Common myeloid progenitor, CD34-positive (primary cell): Measurements from ENCODE around the gene INPP5B.
"Not testable (repeated sequence)": the region's sequence is repeated elsewhere in the genome, so short reads cannot be mapped to it uniquely, and the experiment has no call there.

Source experiments
- CTCF ChIA-PET: fragments of 350-600 bp; sonication (Branson Sonifier 250); formaldehyde crosslinking; loops from one replicate; lab custom pipeline; 2021; ENCODE audit warnings: antibody characterized with exemption; lab: Charles Lee
- POLR2A ChIA-PET: fragments of 350-600 bp; sonication (Branson Sonifier 250); formaldehyde crosslinking; loops from one replicate; lab custom pipeline; 2021; ENCODE audit warnings: antibody characterized with exemption; lab: Charles Lee
- DNase-seq, 3 donors: peaks; one replicate each; pipeline versions ENCODE4 v3.0.0 to v3.0.0-alpha.2; 2013
- H3K27ac ChIP-seq, 2 experiments: 1 replicate in 1 of 2; 2 replicates in 1 of 2; pipeline ENCODE4 v1.7.0; 2013; ENCODE audit warnings: inconsistent platforms in 2 of 2, low read length in 2 of 2, mild to moderate bottlenecking in 2 of 2, low read depth in 1 of 2, moderate library complexity in 1 of 2; ENCODE audit not compliant: severe bottlenecking in 2 of 2, insufficient read depth in 1 of 2, poor library complexity in 1 of 2
- H3K27me3 ChIP-seq, 5 experiments: replicated peaks in 2 of 5; 1 replicate in 3 of 5; 2 replicates in 2 of 5; pipeline versions ENCODE4 v1.6.1 to v1.7.0; 2013; ENCODE audit warnings: low read length in 4 of 5, mild to moderate bottlenecking in 2 of 5, moderate library complexity in 2 of 5, inconsistent platforms in 1 of 5; ENCODE audit not compliant: insufficient read depth in 5 of 5, control insufficient read depth in 4 of 5
- H3K36me3 ChIP-seq, 4 experiments: 1 replicate in 2 of 4; 2 replicates in 2 of 4; pipeline versions ENCODE4 v1.6.1 to v1.7.0; 2013; ENCODE audit warnings: low read length in 3 of 4, control low read depth in 1 of 4, mild to moderate bottlenecking in 1 of 4; ENCODE audit not compliant: control insufficient read depth in 4 of 4, insufficient read depth in 4 of 4
- H3K4me1 ChIP-seq, 4 experiments: 1 replicate in 3 of 4; 2 replicates in 1 of 4; pipeline versions ENCODE4 v1.6.1 to v1.7.1; 2013; ENCODE audit warnings: low read length in 3 of 4, mild to moderate bottlenecking in 3 of 4, control low read depth in 1 of 4, inconsistent platforms in 1 of 4, moderate library complexity in 1 of 4; ENCODE audit not compliant: control insufficient read depth in 4 of 4, insufficient read depth in 4 of 4; ENCODE audit errors: control extremely low read depth in 1 of 4
- H3K4me3 ChIP-seq, 7 experiments: 1 replicate in 4 of 7; 2 replicates in 3 of 7; pipeline versions ENCODE4 v1.5.1 to v1.7.0; 2013; ENCODE audit warnings: mild to moderate bottlenecking in 7 of 7, low read length in 6 of 7, moderate library complexity in 6 of 7, inconsistent platforms in 2 of 7, low read depth in 2 of 7, control low read depth in 1 of 7; ENCODE audit not compliant: insufficient read depth in 4 of 7, control insufficient read depth in 1 of 7; ENCODE audit errors: extremely low read depth in 1 of 7
- H3K9me3 ChIP-seq, 5 experiments: 1 replicate in 4 of 5; 2 replicates in 1 of 5; pipeline versions ENCODE4 v1.6.1 to v1.7.1; 2013; ENCODE audit warnings: low read length in 4 of 5, mild to moderate bottlenecking in 2 of 5, inconsistent platforms in 1 of 5, low read depth in 1 of 5, moderate library complexity in 1 of 5; ENCODE audit not compliant: control insufficient read depth in 4 of 5, insufficient read depth in 2 of 5; ENCODE audit errors: control extremely low read depth in 1 of 5
- whole genome bisulfite sequencing: methylation state at CpG from one replicate; pipeline ENCODE4 v1.1.5; 2013; ENCODE audit not compliant: insufficient coverage; 5-methylcytosine and 5-hydroxymethylcytosine counted together

INPP5B gene

DNA sequence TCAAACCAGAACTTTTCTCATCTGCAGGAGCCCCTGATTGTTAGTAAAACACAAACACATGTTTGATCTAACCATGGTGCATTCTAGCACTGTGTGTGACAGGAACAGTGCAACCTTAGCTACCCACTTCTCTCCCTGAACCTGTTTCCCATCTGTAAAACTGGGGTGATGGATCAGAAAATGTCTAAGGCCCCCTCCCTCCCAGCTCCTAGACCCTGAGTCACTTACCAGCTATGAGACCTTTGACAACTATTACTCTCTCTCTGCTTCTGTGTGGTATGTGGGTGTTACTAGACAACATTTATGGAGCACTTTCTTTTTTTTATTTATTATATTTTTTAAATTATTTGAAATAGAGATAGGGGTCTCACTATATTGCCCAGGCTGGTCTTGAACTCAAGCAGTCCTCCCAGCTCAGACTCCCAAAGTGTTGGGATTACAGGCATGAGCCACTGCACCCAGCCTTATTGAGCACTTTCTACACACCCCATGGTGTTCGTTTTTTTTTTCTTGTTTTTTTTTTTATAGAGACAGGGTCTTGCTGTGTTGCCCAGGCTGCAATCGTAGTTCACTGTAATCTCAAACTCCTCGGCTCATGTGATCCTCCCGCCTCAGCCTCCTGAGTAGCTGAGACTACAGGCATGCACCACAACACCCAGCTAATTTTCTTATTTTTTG lies 2.6 kb downstream of the INPP5B start:
- WGBS, result no CpG with 5 or more reads among the region's 4 CpGs
- POLR2A ChIA-PET, result no interaction called here
- peaks cover 2 to 22% (median 14%) of the 10 kb centered on the region in 4 experiments for H3K4me1 ChIP-seq
- no peak for DNase-seq
- H3K27me3 ChIP-seq, result no peaks in the 10 kb centered on the region
- no peak overlapping the region for H3K4me3 ChIP-seq
- H3K27ac ChIP-seq, result no peak overlapping the region
- CTCF ChIA-PET, result interaction anchor here (0.9 to 2.0 kb wide), 2 partner anchors 8 to 50 kb away, joined by 3 to 6 read pairs; no protein-coding TSS in a partner anchor
- H3K9me3 ChIP-seq, result no peaks in the 10 kb centered on the region
- H3K36me3 ChIP-seq, result peaks cover 2 to 26% (median 16%) of the 10 kb centered on the region in 4 experiments

DNA sequence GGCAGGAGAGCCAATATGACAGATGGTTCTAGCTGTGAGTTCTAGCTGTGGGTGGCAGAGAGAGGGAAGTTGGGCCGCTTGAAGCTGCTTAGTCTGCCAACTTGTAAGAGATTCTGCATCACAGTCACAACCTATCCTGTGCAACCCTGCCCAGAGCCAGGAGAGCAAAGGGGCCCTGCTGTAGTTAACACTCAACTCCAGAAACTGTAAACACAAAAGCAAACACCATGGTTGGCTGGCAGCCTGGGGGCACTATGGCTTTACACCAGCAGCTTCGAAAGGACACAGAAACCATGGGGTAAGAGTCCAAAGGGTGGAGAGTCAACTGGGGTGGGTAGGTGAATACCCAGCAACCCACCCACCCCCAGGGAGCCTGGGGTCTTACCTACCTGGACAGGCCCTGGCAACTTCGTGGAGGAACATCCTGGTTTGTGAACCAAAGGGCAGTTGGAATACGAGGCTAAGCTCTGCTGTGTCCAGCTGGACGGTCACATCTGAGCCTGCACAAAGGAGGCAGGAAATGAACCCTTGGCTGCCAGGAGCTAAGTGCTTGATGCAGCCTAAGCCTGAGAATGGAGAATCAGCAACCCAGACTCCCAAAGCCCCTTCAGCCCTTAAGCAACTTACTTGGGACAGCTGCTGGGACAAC lies 6.4 kb downstream of the INPP5B start:
- 92% methylated on average over 5 of the region's 5 CpGs for WGBS
- H3K4me3 ChIP-seq, result no peak overlapping the region
- peaks cover 0 to 1% (median 0%) of the 10 kb centered on the region in 4 experiments for H3K4me1 ChIP-seq
- no peaks in the 10 kb centered on the region for H3K9me3 ChIP-seq
- POLR2A ChIA-PET, result no interaction called here
- H3K36me3 ChIP-seq, result peaks cover 4 to 34% (median 16%) of the 10 kb centered on the region in 4 experiments
- DNase-seq, result no peak
- no peak overlapping the region for H3K27ac ChIP-seq
- no peaks in the 10 kb centered on the region for H3K27me3 ChIP-seq
- CTCF ChIA-PET, result interaction anchor here (0.5 to 10.6 kb wide), 3 partner anchors 9 to 61 kb away, joined by 3 to 115 read pairs (median 3); no protein-coding TSS in a partner anchor

DNA sequence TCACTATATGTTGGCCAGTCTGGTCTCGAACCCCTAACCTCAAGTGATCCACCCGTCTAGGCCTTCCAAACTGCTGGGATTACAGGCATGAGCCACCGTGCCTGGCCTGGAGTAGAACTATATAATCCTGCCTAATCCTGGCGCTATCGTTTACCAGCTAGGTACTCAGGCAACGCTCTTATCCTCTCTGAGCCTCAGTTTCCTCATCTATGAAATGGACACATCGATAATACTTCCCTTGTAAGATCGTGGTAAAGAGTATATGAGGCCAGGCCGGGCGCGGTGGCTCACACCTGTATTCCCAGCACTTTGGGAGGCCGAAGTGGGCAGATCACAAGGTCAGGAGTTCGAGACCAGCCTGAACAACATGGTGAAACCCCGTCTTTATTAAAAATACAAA lies 10.1 kb downstream of the INPP5B start:
- POLR2A ChIA-PET, DNase-seq, H3K4me3 ChIP-seq, H3K27me3 ChIP-seq, H3K9me3 ChIP-seq, H3K27ac ChIP-seq, H3K4me1 ChIP-seq: not testable (repeated sequence)
- 96% methylated on average over 13 of the region's 14 CpGs for WGBS
- CTCF ChIA-PET, result interaction anchor here (0.9 to 10.6 kb wide), 13 partner anchors 8 to 56 kb away, joined by 3 to 115 read pairs (median 5); partner anchors contain the start of gene INPP5B
- peaks cover 4 to 28% (median 15%) of the 10 kb centered on the region in 4 experiments for H3K36me3 ChIP-seq

DNA sequence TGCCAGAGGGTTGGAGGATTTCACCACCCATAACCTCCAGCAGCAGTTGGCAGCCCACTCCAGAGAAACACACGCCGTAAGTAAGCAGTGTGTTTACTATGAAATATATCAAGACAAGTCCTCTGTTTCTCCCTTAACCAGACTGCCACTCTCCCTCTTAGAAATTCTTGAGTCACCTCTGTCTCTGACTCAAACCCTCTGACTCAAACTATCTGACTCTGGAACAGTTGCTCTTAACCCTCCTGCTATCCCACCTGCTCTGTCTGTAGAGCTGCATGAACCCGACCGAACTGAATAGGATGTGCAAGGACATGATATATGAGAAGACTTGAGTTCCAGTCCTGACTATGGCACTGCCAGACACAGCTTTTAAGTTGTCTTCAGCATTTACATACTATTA lies 14.1 kb downstream of the INPP5B start:
- ChIA-PET POLR2A (no interaction called here), CTCF (interaction anchor here (1.1 to 10.6 kb wide), 2 partner anchors 43 to 57 kb away, joined by 4 to 115 read pairs; no protein-coding TSS in a partner anchor)
- no CpG with 5 or more reads among the region's 4 CpGs for WGBS
- Histone ChIP-seq H3K9me3 (no peaks in the 10 kb centered on the region), H3K27me3 (no peaks in the 10 kb centered on the region), H3K36me3 (peaks cover 0 to 12% (median 5%) of the 10 kb centered on the region in 4 experiments), H3K4me3 (no peak overlapping the region), H3K4me1 (peaks cover 7 to 27% (median 18%) of the 10 kb centered on the region in 4 experiments), H3K27ac (no peak overlapping the region)
- DNase-seq, result no peak

DNA sequence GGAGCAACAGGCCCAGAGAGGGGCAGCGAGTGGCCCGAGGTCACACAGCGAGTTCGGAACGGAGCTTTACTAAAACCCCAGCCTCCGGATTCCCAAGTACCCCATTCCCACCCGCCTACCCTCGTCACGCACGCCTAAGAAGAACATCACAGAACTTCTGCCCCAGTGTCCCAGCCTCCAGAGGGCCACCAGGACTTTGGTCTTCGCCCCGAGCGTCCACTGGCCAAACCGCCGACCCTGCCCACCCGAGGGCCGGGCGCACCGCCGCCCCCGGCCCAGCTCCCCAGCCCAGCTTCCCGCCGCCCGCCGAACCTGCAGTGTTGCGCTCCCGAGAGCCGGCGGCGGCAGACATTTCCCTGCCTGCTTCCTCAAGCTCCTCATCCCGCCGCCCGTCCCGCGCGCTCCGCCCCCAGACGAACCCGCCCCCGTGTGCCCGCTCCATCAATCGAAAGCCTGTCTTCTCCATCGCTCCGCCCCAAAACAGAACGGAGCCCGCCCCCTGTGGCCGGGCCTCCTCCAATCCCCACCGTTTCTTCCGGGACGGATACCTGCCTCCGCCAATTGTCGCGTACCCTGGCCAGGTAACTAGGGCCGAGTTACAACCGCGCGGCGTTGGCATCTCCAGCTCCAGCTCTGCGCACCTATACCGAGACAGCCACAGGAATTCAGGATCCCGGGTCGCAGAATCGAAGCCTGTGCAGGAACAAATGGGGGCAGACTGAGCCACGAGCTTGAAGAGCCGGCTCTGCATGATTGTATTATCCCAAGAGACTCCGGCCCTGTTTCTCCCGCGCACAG lies 15.3 kb downstream of the INPP5B start:
- Histone ChIP-seq H3K27me3 (no peaks in the 10 kb centered on the region), H3K4me3 (peak overlapping the region; percentile 57 to 98 (median 95)), H3K27ac (peak overlapping the region; percentile 79 to 85), H3K4me1 (peaks cover 7 to 35% (median 26%) of the 10 kb centered on the region in 4 experiments), H3K9me3 (no peaks in the 10 kb centered on the region), H3K36me3 (peaks cover 0 to 10% (median 5%) of the 10 kb centered on the region in 4 experiments)
- ChIA-PET POLR2A (interaction anchor here (1.6 to 1.7 kb wide), 2 partner anchors 9 to 11 kb away, joined by 5 to 7 read pairs; no protein-coding TSS in a partner anchor), CTCF (interaction anchor here (1.0 to 2.0 kb wide), 7 partner anchors 9 to 72 kb away, joined by 3 to 11 read pairs (median 3); partner anchors contain the start of gene MTF1)
- WGBS, result 1% methylated on average over 48 of the region's 68 CpGs
- peak; percentile 96 to 97 (median 97) for DNase-seq

DNA sequence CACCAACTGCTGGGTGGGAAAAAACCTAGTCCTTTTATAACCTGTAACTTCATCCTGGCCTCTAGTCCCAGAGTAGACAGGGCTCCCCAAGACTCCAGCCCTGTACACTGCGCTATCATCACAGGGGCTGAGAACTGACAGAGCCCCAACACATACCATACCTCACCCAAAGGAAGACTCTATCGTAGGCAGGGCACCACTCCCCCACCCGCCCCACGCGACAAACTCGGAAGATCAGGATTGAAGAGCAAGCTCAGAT lies 15.8 kb downstream of the INPP5B start:
- Histone ChIP-seq H3K4me1 (peaks cover 7 to 41% (median 30%) of the 10 kb centered on the region in 4 experiments), H3K4me3 (peak overlapping the region; percentile 57 to 98 (median 95)), H3K27me3 (no peaks in the 10 kb centered on the region), H3K36me3 (peaks cover 0 to 10% (median 5%) of the 10 kb centered on the region in 4 experiments), H3K9me3 (no peaks in the 10 kb centered on the region), H3K27ac (peak overlapping the region; percentile 79 to 85)
- WGBS, result no CpG with 5 or more reads among the region's 6 CpGs
- CTCF ChIA-PET, result interaction anchor here (1.0 to 2.0 kb wide), 7 partner anchors 8 to 71 kb away, joined by 3 to 11 read pairs (median 3); partner anchors contain the start of gene MTF1
- no peak for DNase-seq
- POLR2A ChIA-PET, result interaction anchor here (1.6 to 1.7 kb wide), 2 partner anchors 8 to 10 kb away, joined by 5 to 7 read pairs; no protein-coding TSS in a partner anchor
